DOHH2 (cell line): ENCODE data around the gene ABAT.

Source experiments
- H3F3A ChIP-seq: fragments of 200-600 bp; sonication (generic), shearing (Covaris generic); 2 replicates; pipeline ENCODE4 v1.6.0; 2016; ENCODE audit warnings: antibody characterized with exemption, mild to moderate bottlenecking; ENCODE audit not compliant: control insufficient read depth, insufficient read depth
- H3K27ac ChIP-seq: fragments of 200-600 bp; sonication (generic); 2 replicates; pipeline ENCODE4 v1.5.1; 2014; ENCODE audit warnings: low read depth, mild to moderate bottlenecking, low read length, moderate library complexity
- H3K27me3 ChIP-seq: fragments of 200-600 bp; sonication (generic); 2 replicates; pipeline ENCODE4 v1.6.1; 2014; ENCODE audit warnings: mild to moderate bottlenecking, low read length, mixed read lengths; ENCODE audit not compliant: control insufficient read depth
- H3K36me3 ChIP-seq: fragments of 200-600 bp; sonication (generic); 2 replicates; pipeline ENCODE4 v1.6.1; 2014; ENCODE audit warnings: mild to moderate bottlenecking, low read length, moderate library complexity, mixed read lengths; ENCODE audit not compliant: control insufficient read depth
- H3K4me1 ChIP-seq: fragments of 200-600 bp; sonication (generic); 2 replicates; pipeline ENCODE4 v1.6.1; 2014; ENCODE audit warnings: mild to moderate bottlenecking, low read length, mixed read lengths; ENCODE audit not compliant: control insufficient read depth
- H3K4me2 ChIP-seq: fragments of 200-600 bp; sonication (generic); 2 replicates; pipeline ENCODE4 v1.6.0; 2014; ENCODE audit warnings: mild to moderate bottlenecking, low read length, moderate library complexity
- H3K4me3 ChIP-seq: fragments of 200-600 bp; sonication (generic); 2 replicates; pipeline ENCODE4 v1.5.1; 2014; ENCODE audit warnings: mild to moderate bottlenecking, low read length, mixed read lengths
- H3K79me2 ChIP-seq: fragments of 200-600 bp; sonication (generic); 2 replicates; pipeline ENCODE4 v1.6.1; 2014; ENCODE audit warnings: mild to moderate bottlenecking, low read length, mixed read lengths; ENCODE audit not compliant: control insufficient read depth
- H3K9me2 ChIP-seq: fragments of 200-600 bp; sonication (generic); replicated peaks from 2 replicates; pipeline ENCODE4 v1.6.1; 2014; ENCODE audit warnings: mild to moderate bottlenecking, low read length, mixed read lengths; ENCODE audit not compliant: control insufficient read depth
- H3K9me3 ChIP-seq: fragments of 200-600 bp; sonication (generic); 2 replicates; pipeline ENCODE4 v1.6.1; 2014; ENCODE audit warnings: antibody characterized with exemption, low read length, mixed read lengths; ENCODE audit not compliant: control insufficient read depth, insufficient read depth
- H4K20me1 ChIP-seq: fragments of 200-600 bp; sonication (generic); 2 replicates; pipeline ENCODE4 v1.6.0; 2014; ENCODE audit warnings: low read depth, mild to moderate bottlenecking, antibody characterized with exemption, low read length, moderate library complexity; ENCODE audit not compliant: control insufficient read depth, insufficient read depth
- EZH2phosphoT487 ChIP-seq: fragments of 200-600 bp; sonication (generic); IDR thresholded peaks from 2 replicates; pipeline ENCODE4 v1.6.1; 2017; ENCODE audit warnings: borderline replicate concordance, mild to moderate bottlenecking, antibody characterized with exemption, low read length, moderate library complexity, mixed read lengths
- TF ChIP-seq, protein P1 (sequence below): fragments of 200-600 bp; sonication (generic); IDR thresholded peaks from one replicate; pipeline ENCODE4 v1.5.1; 2014; ENCODE audit warnings: antibody characterized with exemption, mild to moderate bottlenecking, low read depth, low read length; ENCODE audit not compliant: poor library complexity, severe bottlenecking

ABAT gene

GRCh38 chr16:8639694-8640093, 34.7 kb upstream of the ABAT start:
- TF ChIP-seq, protein P1, sequence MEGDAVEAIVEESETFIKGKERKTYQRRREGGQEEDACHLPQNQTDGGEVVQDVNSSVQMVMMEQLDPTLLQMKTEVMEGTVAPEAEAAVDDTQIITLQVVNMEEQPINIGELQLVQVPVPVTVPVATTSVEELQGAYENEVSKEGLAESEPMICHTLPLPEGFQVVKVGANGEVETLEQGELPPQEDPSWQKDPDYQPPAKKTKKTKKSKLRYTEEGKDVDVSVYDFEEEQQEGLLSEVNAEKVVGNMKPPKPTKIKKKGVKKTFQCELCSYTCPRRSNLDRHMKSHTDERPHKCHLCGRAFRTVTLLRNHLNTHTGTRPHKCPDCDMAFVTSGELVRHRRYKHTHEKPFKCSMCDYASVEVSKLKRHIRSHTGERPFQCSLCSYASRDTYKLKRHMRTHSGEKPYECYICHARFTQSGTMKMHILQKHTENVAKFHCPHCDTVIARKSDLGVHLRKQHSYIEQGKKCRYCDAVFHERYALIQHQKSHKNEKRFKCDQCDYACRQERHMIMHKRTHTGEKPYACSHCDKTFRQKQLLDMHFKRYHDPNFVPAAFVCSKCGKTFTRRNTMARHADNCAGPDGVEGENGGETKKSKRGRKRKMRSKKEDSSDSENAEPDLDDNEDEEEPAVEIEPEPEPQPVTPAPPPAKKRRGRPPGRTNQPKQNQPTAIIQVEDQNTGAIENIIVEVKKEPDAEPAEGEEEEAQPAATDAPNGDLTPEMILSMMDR, result no peak
- no peak for TF ChIP-seq EZH2phosphoT487
- Histone ChIP-seq H4K20me1 (no peaks in the 10 kb centered on the region), H3F3A (no peaks in the 10 kb centered on the region), H3K4me3 (no peak overlapping the region), H3K4me1 (no peaks in the 10 kb centered on the region), H3K9me2 (no peaks in the 10 kb centered on the region), H3K27ac (no peak overlapping the region), H3K27me3 (no peaks in the 10 kb centered on the region), H3K36me3 (peaks cover 67% of the 10 kb centered on the region), H3K79me2 (no peaks in the 10 kb centered on the region), H3K9me3 (no peaks in the 10 kb centered on the region), H3K4me2 (no peak overlapping the region)

GRCh38 chr16:8641671-8642070, 32.7 kb upstream of the ABAT start:
- no peaks in the 10 kb centered on the region for H3K79me2 ChIP-seq
- H3K4me2 ChIP-seq, result no peak overlapping the region
- H3K4me3 ChIP-seq, result no peak overlapping the region
- no peaks in the 10 kb centered on the region for H3K4me1 ChIP-seq
- no peaks in the 10 kb centered on the region for H4K20me1 ChIP-seq
- no peaks in the 10 kb centered on the region for H3K9me3 ChIP-seq
- H3K27ac ChIP-seq, result no peak overlapping the region
- no peak for TF ChIP-seq EZH2phosphoT487
- TF ChIP-seq, protein P1, result no peak
- no peaks in the 10 kb centered on the region for H3K27me3 ChIP-seq
- H3K36me3 ChIP-seq, result peaks cover 70% of the 10 kb centered on the region
- no peaks in the 10 kb centered on the region for H3K9me2 ChIP-seq
- H3F3A ChIP-seq, result no peaks in the 10 kb centered on the region

GRCh38 chr16:8642146-8642545, 32.3 kb upstream of the ABAT start:
- Histone ChIP-seq H3K4me1 (no peaks in the 10 kb centered on the region), H3K9me3 (no peaks in the 10 kb centered on the region), H4K20me1 (no peaks in the 10 kb centered on the region), H3K4me2 (no peak overlapping the region), H3K27ac (no peak overlapping the region), H3K27me3 (no peaks in the 10 kb centered on the region), H3K9me2 (no peaks in the 10 kb centered on the region), H3K4me3 (no peak overlapping the region), H3K79me2 (no peaks in the 10 kb centered on the region), H3K36me3 (peaks cover 70% of the 10 kb centered on the region), H3F3A (no peaks in the 10 kb centered on the region)
- TF ChIP-seq, protein P1, result no peak
- TF ChIP-seq EZH2phosphoT487, result no peak
